ENCODE data around the gene LIPJ. TPM values are rescaled to one million over a fixed set of nuclear protein-coding genes. Genes with fewer than 3 reads are reported as not detected.

Gene LIPJ
- total RNA-seq, 1 experiment from 2014 or later = not detected

DNA sequence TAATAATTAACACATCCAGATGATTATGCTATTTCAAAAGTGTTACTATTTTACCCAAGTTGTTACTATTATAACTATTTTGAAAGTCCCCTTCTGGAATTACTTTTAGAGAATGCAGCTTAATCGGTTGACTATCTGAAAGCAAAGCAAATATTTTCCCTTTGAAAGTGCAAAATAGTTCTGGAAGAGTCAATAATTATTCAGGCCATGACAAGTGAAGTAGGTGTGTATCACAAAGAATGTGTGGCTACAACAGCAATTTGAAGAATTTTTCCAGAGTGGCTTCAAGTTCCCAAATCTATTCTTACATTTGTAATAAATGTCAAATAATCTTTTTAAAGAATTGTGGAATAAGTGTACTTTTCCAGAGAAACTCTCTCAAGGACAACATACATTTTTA is 46.2 kb upstream of the LIPJ start:
- Mint-ChIP-seq H3K4me1 (ENCODE audit: low read depth, unreplicated experiment) (no peaks in the 10 kb centered on the region), H3K4me3 (ENCODE audit: unreplicated experiment) (no peak overlapping the region), H3K36me3 (ENCODE audit: insufficient read depth, unreplicated experiment) (no peaks in the 10 kb centered on the region), H3K9me3 (ENCODE audit: unreplicated experiment) (no peaks in the 10 kb centered on the region), H3K27ac (ENCODE audit: unreplicated experiment) (no peak overlapping the region), H3K27me3 (ENCODE audit: insufficient read depth, unreplicated experiment) (no peaks in the 10 kb centered on the region)
- no peaks in the 10 kb centered on the region for H3K36me3 ChIP-seq (ENCODE audit: control insufficient read depth, insufficient read depth, low read length)
- DNase-seq = no peak
- no peak for TF ChIP-seq CTCF (IDR thresholded peaks at IDR 0.05; ENCODE audit: insufficient read depth in 1 of 2, low read depth in 1 of 2, low read length in 1 of 2, severe bottlenecking in 1 of 2, unreplicated experiment in 1 of 2)
- BruUV-seq (replicated peaks) = no TSS peak
- intact Hi-C loops (cut with micrococcal nuclease; ENCODE audit: unreplicated experiment) = no loop called here
- no peak overlapping the region for H3K4me3 ChIP-seq (ENCODE audit: low read depth, low read length)
- no peaks in the 10 kb centered on the region for H3K27me3 ChIP-seq (replicated peaks; ENCODE audit: control insufficient read depth, insufficient read depth, low read length)
- 0 out of 2 replicates have a peak, but pooled peaks cover 7% of the 10 kb centered on the region for H3K4me1 ChIP-seq
- CTCF ChIA-PET = no interaction called here
- no peaks in the 10 kb centered on the region for H3K9me3 ChIP-seq
- POLR2A ChIA-PET = no interaction called here

- no peak overlapping the region for H3K4me3 ChIP-seq (ENCODE audit: low read depth, low read length)
- no TSS peak for BruUV-seq (replicated peaks)
- H3K9me3 ChIP-seq = no peaks in the 10 kb centered on the region
- H3K27me3 ChIP-seq (replicated peaks; ENCODE audit: control insufficient read depth, insufficient read depth, low read length) = no peaks in the 10 kb centered on the region
- H3K4me3 Mint-ChIP-seq (ENCODE audit: unreplicated experiment) = no peak overlapping the region
- H3K9me3 Mint-ChIP-seq (ENCODE audit: unreplicated experiment) = no peaks in the 10 kb centered on the region
- TF ChIP-seq CTCF (IDR thresholded peaks at IDR 0.05; ENCODE audit: insufficient read depth in 1 of 2, low read depth in 1 of 2, low read length in 1 of 2, severe bottlenecking in 1 of 2, unreplicated experiment in 1 of 2) = no peak
- no peaks in the 10 kb centered on the region for H3K4me1 Mint-ChIP-seq (ENCODE audit: low read depth, unreplicated experiment)
- CTCF ChIA-PET = no interaction called here
- H3K4me1 ChIP-seq = 0 out of 2 replicates have a peak, but pooled peaks cover 7% of the 10 kb centered on the region
- H3K36me3 ChIP-seq (ENCODE audit: control insufficient read depth, insufficient read depth, low read length) = no peaks in the 10 kb centered on the region
- DNase-seq = no peak
- H3K27ac Mint-ChIP-seq (ENCODE audit: unreplicated experiment) = no peak overlapping the region
- intact Hi-C loops (cut with micrococcal nuclease; ENCODE audit: unreplicated experiment) = no loop called here
- no peaks in the 10 kb centered on the region for H3K36me3 Mint-ChIP-seq (ENCODE audit: insufficient read depth, unreplicated experiment)
- H3K27me3 Mint-ChIP-seq (ENCODE audit: insufficient read depth, unreplicated experiment) = no peaks in the 10 kb centered on the region
- POLR2A ChIA-PET = no interaction called here
These were observed 45.4 kb upstream of the LIPJ start for GRCh38 chr10:88541116-88541626.

DNA sequence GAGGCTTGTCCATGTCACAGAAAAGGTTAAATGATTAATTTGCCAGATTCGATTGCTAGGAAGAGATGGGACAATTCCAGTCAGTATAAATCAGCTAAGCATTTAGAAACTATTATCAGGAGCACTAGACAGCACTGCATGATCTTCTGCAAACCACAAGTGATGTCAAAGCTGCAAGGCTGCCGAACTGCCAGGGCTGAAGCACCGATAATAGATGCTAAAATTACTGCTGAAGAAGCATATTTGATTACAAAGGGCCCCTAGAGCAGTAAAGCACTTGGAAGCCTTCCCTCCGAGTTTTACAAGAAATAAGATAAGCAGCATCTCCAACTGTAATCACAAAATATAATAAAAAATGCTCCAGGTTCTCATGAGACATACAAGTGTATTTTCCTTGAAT is 44.0 kb upstream of the LIPJ start:
- no peak overlapping the region for H3K4me3 Mint-ChIP-seq (ENCODE audit: unreplicated experiment)
- no peak for TF ChIP-seq CTCF (IDR thresholded peaks at IDR 0.05; ENCODE audit: insufficient read depth in 1 of 2, low read depth in 1 of 2, low read length in 1 of 2, severe bottlenecking in 1 of 2, unreplicated experiment in 1 of 2)
- H3K36me3 Mint-ChIP-seq (ENCODE audit: insufficient read depth, unreplicated experiment) = no peaks in the 10 kb centered on the region
- no peaks in the 10 kb centered on the region for H3K4me1 Mint-ChIP-seq (ENCODE audit: low read depth, unreplicated experiment)
- Histone ChIP-seq H3K36me3 (ENCODE audit: control insufficient read depth, insufficient read depth, low read length) (no peaks in the 10 kb centered on the region), H3K9me3 (no peaks in the 10 kb centered on the region), H3K4me3 (ENCODE audit: low read depth, low read length) (no peak overlapping the region), H3K27me3 (replicated peaks; ENCODE audit: control insufficient read depth, insufficient read depth, low read length) (no peaks in the 10 kb centered on the region), H3K4me1 (0 out of 2 replicates have a peak, but pooled peaks cover 7% of the 10 kb centered on the region)
- H3K9me3 Mint-ChIP-seq (ENCODE audit: unreplicated experiment) = no peaks in the 10 kb centered on the region
- ChIA-PET POLR2A (no interaction called here), CTCF (no interaction called here)
- intact Hi-C loops (cut with micrococcal nuclease; ENCODE audit: unreplicated experiment) = no loop called here
- H3K27me3 Mint-ChIP-seq (ENCODE audit: insufficient read depth, unreplicated experiment) = no peaks in the 10 kb centered on the region
- DNase-seq = no peak
- H3K27ac Mint-ChIP-seq (ENCODE audit: unreplicated experiment) = no peak overlapping the region
- BruUV-seq (replicated peaks) = no TSS peak

Measured in Caco-2 (cell line).